ENCODE measurements around the gene CHL1.

The CHL1 gene

GRCh38 chr3:445960-446359 lies 249.4 kb downstream of the CHL1 start:
- H3K4me3 ChIP-seq (ENCODE audit: low read depth, low read length), result no peak overlapping the region
- TF ChIP-seq, protein P1, sequence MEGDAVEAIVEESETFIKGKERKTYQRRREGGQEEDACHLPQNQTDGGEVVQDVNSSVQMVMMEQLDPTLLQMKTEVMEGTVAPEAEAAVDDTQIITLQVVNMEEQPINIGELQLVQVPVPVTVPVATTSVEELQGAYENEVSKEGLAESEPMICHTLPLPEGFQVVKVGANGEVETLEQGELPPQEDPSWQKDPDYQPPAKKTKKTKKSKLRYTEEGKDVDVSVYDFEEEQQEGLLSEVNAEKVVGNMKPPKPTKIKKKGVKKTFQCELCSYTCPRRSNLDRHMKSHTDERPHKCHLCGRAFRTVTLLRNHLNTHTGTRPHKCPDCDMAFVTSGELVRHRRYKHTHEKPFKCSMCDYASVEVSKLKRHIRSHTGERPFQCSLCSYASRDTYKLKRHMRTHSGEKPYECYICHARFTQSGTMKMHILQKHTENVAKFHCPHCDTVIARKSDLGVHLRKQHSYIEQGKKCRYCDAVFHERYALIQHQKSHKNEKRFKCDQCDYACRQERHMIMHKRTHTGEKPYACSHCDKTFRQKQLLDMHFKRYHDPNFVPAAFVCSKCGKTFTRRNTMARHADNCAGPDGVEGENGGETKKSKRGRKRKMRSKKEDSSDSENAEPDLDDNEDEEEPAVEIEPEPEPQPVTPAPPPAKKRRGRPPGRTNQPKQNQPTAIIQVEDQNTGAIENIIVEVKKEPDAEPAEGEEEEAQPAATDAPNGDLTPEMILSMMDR (IDR thresholded peaks at IDR 0.05; ENCODE audit: low read depth, low read length), result no peak
- DNase-seq (ENCODE audit: low read depth, low spot score), result no peak
- in situ Hi-C loops (cut with HindIII; ENCODE audit: low sequenced_read_pairs), result no loop called here

DNA sequence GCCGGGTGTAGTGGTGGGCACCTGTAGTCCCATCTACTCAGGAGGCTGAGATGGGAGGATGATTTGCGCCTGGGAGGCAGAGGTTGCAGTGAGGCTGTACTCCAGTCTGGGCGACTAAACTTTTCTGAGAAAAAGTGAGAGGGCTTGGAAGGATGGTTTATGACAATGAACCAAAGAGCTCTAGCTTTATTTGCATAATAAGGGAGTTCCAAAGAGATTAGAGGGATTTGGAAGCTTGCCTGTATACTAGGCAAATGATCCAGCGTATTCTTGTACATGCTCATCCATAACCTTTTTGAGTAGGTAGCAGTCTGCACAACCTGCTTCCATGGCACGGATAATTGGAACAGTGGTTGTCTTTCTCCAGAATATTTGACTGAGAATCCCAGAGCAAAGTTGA lies 251.1 kb downstream of the CHL1 start:
- no peak overlapping the region for H3K4me3 ChIP-seq (ENCODE audit: low read depth, low read length)
- in situ Hi-C loops (cut with HindIII; ENCODE audit: low sequenced_read_pairs), result no loop called here
- no peak for DNase-seq (ENCODE audit: low read depth, low spot score)
- TF ChIP-seq, protein P1 (IDR thresholded peaks at IDR 0.05; ENCODE audit: low read depth, low read length), result no peak

GRCh38 chr3:449711-450110 lies 253.1 kb downstream of the CHL1 start:
- H3K4me3 ChIP-seq (ENCODE audit: low read depth, low read length), result no peak overlapping the region
- no peak for DNase-seq (ENCODE audit: low read depth, low spot score)
- TF ChIP-seq, protein P1 (IDR thresholded peaks at IDR 0.05; ENCODE audit: low read depth, low read length), result no peak
- in situ Hi-C loops (cut with HindIII; ENCODE audit: low sequenced_read_pairs), result no loop called here

- TF ChIP-seq, protein P1 (IDR thresholded peaks at IDR 0.05; ENCODE audit: low read depth, low read length), result no peak
- DNase-seq (ENCODE audit: low read depth, low spot score), result no peak
- H3K4me3 ChIP-seq (ENCODE audit: low read depth, low read length), result no peak overlapping the region
- in situ Hi-C loops (cut with HindIII; ENCODE audit: low sequenced_read_pairs), result no loop called here
Observed at GRCh38 chr3:452221-452620, 255.7 kb downstream of the CHL1 start.

DNA sequence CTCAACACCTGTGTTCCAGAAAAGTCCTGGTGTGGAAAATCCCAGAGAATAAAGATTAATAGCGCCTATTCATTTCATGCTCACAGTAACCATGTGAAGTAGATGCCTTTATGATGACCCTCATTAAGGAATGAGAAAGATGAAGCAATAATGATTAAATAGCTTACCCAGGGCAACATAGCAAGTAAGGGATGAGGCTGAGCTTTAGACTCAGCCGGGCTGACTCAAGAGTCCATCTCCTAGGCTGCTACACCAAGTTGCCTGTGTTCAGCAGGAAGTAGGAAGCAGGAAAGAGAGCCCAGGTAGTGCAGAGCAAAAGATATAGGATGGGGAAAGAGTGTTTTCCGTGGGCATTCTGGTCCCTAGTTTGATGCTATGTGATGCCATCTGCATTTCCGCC lies 256.5 kb downstream of the CHL1 start:
- no peak overlapping the region for H3K4me3 ChIP-seq (ENCODE audit: low read depth, low read length)
- TF ChIP-seq, protein P1 (IDR thresholded peaks at IDR 0.05; ENCODE audit: low read depth, low read length), result no peak
- in situ Hi-C loops (cut with HindIII; ENCODE audit: low sequenced_read_pairs), result no loop called here
- DNase-seq (ENCODE audit: low read depth, low spot score), result no peak

DNA sequence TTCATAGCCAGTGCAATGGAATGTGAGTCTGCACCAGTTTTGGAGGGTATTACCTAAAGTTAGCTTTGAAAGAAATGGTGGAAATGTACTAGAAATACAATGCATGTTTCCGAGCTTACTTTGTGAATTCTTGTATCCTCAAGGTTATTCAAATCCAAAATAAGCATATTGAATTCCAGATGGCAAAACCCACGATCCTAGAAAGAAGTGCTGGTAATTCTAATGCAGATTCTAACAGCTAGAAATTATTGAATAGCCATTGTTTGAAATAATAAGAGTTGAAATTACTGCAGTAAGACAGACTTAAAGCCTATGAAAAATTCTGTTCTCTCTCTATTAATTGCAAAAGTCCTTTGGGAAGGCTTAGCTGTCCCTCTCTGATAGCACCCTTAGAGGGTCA lies 258.4 kb downstream of the CHL1 start:
- TF ChIP-seq, protein P1 (IDR thresholded peaks at IDR 0.05; ENCODE audit: low read depth, low read length), result no peak
- no peak for DNase-seq (ENCODE audit: low read depth, low spot score)
- in situ Hi-C loops (cut with HindIII; ENCODE audit: low sequenced_read_pairs), result no loop called here
- H3K4me3 ChIP-seq (ENCODE audit: low read depth, low read length), result no peak overlapping the region

- H3K4me3 ChIP-seq (ENCODE audit: low read depth, low read length), result no peak overlapping the region
- TF ChIP-seq, protein P1 (IDR thresholded peaks at IDR 0.05; ENCODE audit: low read depth, low read length), result no peak
- in situ Hi-C loops (cut with HindIII; ENCODE audit: low sequenced_read_pairs), result no loop called here
- no peak for DNase-seq (ENCODE audit: low read depth, low spot score)
Observed at GRCh38 chr3:458124-458523, 261.6 kb downstream of the CHL1 start.
